IMR-90 (cell line): ENCODE measurements around the gene AKAP13. TPM values are rescaled to one million over a fixed set of nuclear protein-coding genes. Genes with fewer than 3 reads are reported as not detected.

Source experiments
- ATAC-seq: fragments of 200-7000 bp; cut with Tn5 transposase; 2 replicates; pipeline ENCODE4 v1.9.1; 2020; ENCODE audit warnings: low read depth, mild to moderate bottlenecking, moderate library complexity
- BruUV-seq: library from RNA; stranded (reverse); fragments of 400-500 nt; replicated peaks from 2 replicates; lab custom pipeline; 2021; lab: Mats Ljungman, UMichigan
- CTCF ChIA-PET: fragments of 300-600 bp; formaldehyde crosslinking; extraction: SDS; loops from one replicate; lab custom pipeline; 2021; ENCODE audit warnings: antibody characterized with exemption; lab: Yijun Ruan, JAX
- POLR2A ChIA-PET: fragments of 300-600 bp; sonication (Branson Sonifier 250); formaldehyde crosslinking; loops from one replicate; lab custom pipeline; 2022; ENCODE audit warnings: antibody characterized with exemption; ENCODE audit not compliant: unreplicated experiment; lab: Charles Lee
- DNase-seq: peaks from one replicate; pipeline ENCODE4 v3.0.0; 2013
- H2AFZ ChIP-seq: replicated peaks from 2 replicates; pipeline ENCODE3; 2013; ENCODE audit warnings: low read length, mild to moderate bottlenecking; ENCODE audit not compliant: poor library complexity
- H2AK5ac ChIP-seq: 2 replicates; pipeline ENCODE4 v1.6.1; 2013; ENCODE audit warnings: low read depth, low read length, inconsistent platforms
- H2AK9ac ChIP-seq: replicated peaks from 2 replicates; pipeline ENCODE3; 2013; ENCODE audit warnings: mild to moderate bottlenecking, low read depth, low read length, moderate library complexity; ENCODE audit not compliant: poor library complexity
- H2BK120ac ChIP-seq: 2 replicates; pipeline ENCODE4 v1.6.1; 2013; ENCODE audit warnings: low read depth, low read length, inconsistent platforms
- H2BK15ac ChIP-seq: 3 replicates; pipeline ENCODE4 v1.6.1; 2013; ENCODE audit warnings: low read depth, low read length, inconsistent platforms
- H2BK20ac ChIP-seq: 2 replicates; pipeline ENCODE4 v1.6.1; 2013; ENCODE audit warnings: low read depth, mild to moderate bottlenecking, inconsistent platforms, low read length, moderate library complexity
- H2BK5ac ChIP-seq: 2 replicates; pipeline ENCODE4 v1.6.1; 2013; ENCODE audit warnings: mild to moderate bottlenecking, low read depth, low read length, inconsistent platforms; ENCODE audit not compliant: poor library complexity, severe bottlenecking
- H3K14ac ChIP-seq: replicated peaks from 2 replicates; pipeline ENCODE4 v1.6.1; 2013; ENCODE audit warnings: low read depth, low read length, inconsistent platforms
- H3K18ac ChIP-seq: 2 replicates; pipeline ENCODE4 v1.6.1; 2013; ENCODE audit warnings: low read depth, low read length, control low read depth
- H3K23ac ChIP-seq: 2 replicates; pipeline ENCODE4 v1.6.1; 2013; ENCODE audit warnings: low read depth, low read length, inconsistent platforms
- H3K27ac ChIP-seq: 2 replicates; pipeline ENCODE4 v1.5.1; 2013; ENCODE audit warnings: mild to moderate bottlenecking, control low read depth, low read length; ENCODE audit not compliant: insufficient read depth
- H3K27me3 ChIP-seq: 2 replicates; pipeline ENCODE4 v1.6.1; 2013; ENCODE audit warnings: low read length; ENCODE audit not compliant: control insufficient read depth, insufficient read depth
- H3K36me3 ChIP-seq: 2 replicates; pipeline ENCODE4 v1.6.1; 2013; ENCODE audit warnings: low read length, mixed read lengths; ENCODE audit not compliant: control insufficient read depth, insufficient read depth
- H3K4ac ChIP-seq: 2 replicates; pipeline ENCODE4 v1.6.1; 2013; ENCODE audit warnings: low read depth, low read length, inconsistent platforms
- H3K4me1 ChIP-seq: 2 replicates; pipeline ENCODE4 v1.6.1; 2013; ENCODE audit warnings: low read length, mixed read lengths; ENCODE audit not compliant: control insufficient read depth, insufficient read depth
- H3K4me2 ChIP-seq: 2 replicates; pipeline ENCODE4 v1.6.1; 2013; ENCODE audit warnings: low read depth, mild to moderate bottlenecking, control low read depth, low read length, moderate library complexity
- H3K4me3 ChIP-seq: 2 replicates; pipeline ENCODE4 v1.5.1; 2013; ENCODE audit warnings: low read depth, mild to moderate bottlenecking, control low read depth, low read length, moderate library complexity; ENCODE audit not compliant: insufficient read depth
- H3K56ac ChIP-seq: 2 replicates; pipeline ENCODE4 v1.6.1; 2013; ENCODE audit warnings: low read length, inconsistent platforms; ENCODE audit not compliant: insufficient read depth; ENCODE audit errors: extremely low read depth
- H3K79me1 ChIP-seq, 2 experiments: 2 replicates each; pipeline ENCODE4 v1.6.1; 2013; ENCODE audit warnings: low read length in 2 of 2, inconsistent platforms in 1 of 2, low read depth in 1 of 2
- H3K9ac ChIP-seq: 2 replicates; pipeline ENCODE4 v1.6.1; 2013; ENCODE audit warnings: low read depth, low read length, control low read depth
- H3K9me1 ChIP-seq: 2 replicates; pipeline ENCODE4 v1.6.1; 2013; ENCODE audit warnings: low read length, inconsistent platforms; ENCODE audit not compliant: insufficient read depth
- H3K9me3 ChIP-seq: 2 replicates; pipeline ENCODE4 v1.6.1; 2013; ENCODE audit warnings: low read length; ENCODE audit not compliant: control insufficient read depth, insufficient read depth
- H4K20me1 ChIP-seq: 2 replicates; pipeline ENCODE4 v1.6.1; 2013; ENCODE audit warnings: low read length, inconsistent platforms; ENCODE audit not compliant: insufficient read depth
- H4K5ac ChIP-seq: 2 replicates; pipeline ENCODE4 v1.6.1; 2013; ENCODE audit warnings: mild to moderate bottlenecking, low read depth, low read length, control low read depth
- H4K8ac ChIP-seq, 2 experiments: 2 replicates each; pipeline ENCODE4 v1.6.1; 2013; ENCODE audit warnings: low read depth in 2 of 2, low read length in 2 of 2, control low read depth in 1 of 2, inconsistent platforms in 1 of 2
- H4K91ac ChIP-seq: 2 replicates; pipeline ENCODE4 v1.6.1; 2013; ENCODE audit warnings: low read depth, low read length, inconsistent platforms; ENCODE audit not compliant: insufficient read depth
- BHLHE40 ChIP-seq: fragments of 150-350 bp; IDR thresholded peaks from 2 replicates; pipeline ENCODE4 v1.6.1; 2016; ENCODE audit warnings: mild to moderate bottlenecking, low read depth, low read length
- CEBPB ChIP-seq: IDR thresholded peaks from 2 replicates; pipeline ENCODE4 v1.6.1; 2012; ENCODE audit warnings: low read depth, low read length, improper control_type of control experiment
- CHD1 ChIP-seq: IDR thresholded peaks from 2 replicates; pipeline ENCODE4 v1.6.1; 2012; ENCODE audit warnings: low read depth, low read length, improper control_type of control experiment
- ELK1 ChIP-seq: fragments of 150-350 bp; IDR thresholded peaks from 2 replicates; pipeline ENCODE4 v1.6.1; 2016; ENCODE audit warnings: low read depth, mild to moderate bottlenecking, low read length, moderate library complexity, borderline replicate concordance
- FOS ChIP-seq: fragments of 150-350 bp; IDR thresholded peaks from 2 replicates; pipeline ENCODE4 v1.6.1; 2016; ENCODE audit warnings: low read depth, low read length
- MAFK ChIP-seq: IDR thresholded peaks from 2 replicates; pipeline ENCODE4 v1.6.1; 2012; ENCODE audit warnings: low read depth, low read length, improper control_type of control experiment
- MAZ ChIP-seq: IDR thresholded peaks from 2 replicates; pipeline ENCODE4 v1.6.1; 2012; ENCODE audit warnings: low read depth, mild to moderate bottlenecking, low read length, improper control_type of control experiment, moderate library complexity, borderline replicate concordance
- MXI1 ChIP-seq: IDR thresholded peaks from 2 replicates; pipeline ENCODE4 v1.6.1; 2012; ENCODE audit warnings: low read depth, mild to moderate bottlenecking, low read length, moderate library complexity, borderline replicate concordance
- NFE2L2 ChIP-seq: fragments of 150-350 bp; IDR thresholded peaks from 2 replicates; pipeline ENCODE4 v1.6.1; 2016; ENCODE audit warnings: low read depth, mild to moderate bottlenecking, low read length
- POLR2A ChIP-seq: IDR thresholded peaks from 2 replicates; pipeline ENCODE4 v1.6.1; 2012; ENCODE audit warnings: mild to moderate bottlenecking, low read depth, low read length
- RAD21 ChIP-seq: IDR thresholded peaks from 2 replicates; pipeline ENCODE4 v1.6.1; 2012; ENCODE audit warnings: low read length, improper control_type of control experiment
- RCOR1 ChIP-seq: IDR thresholded peaks from 2 replicates; pipeline ENCODE4 v1.6.1; 2012; ENCODE audit warnings: mild to moderate bottlenecking, low read length, improper control_type of control experiment; ENCODE audit not compliant: insufficient replicate concordance
- RFX5 ChIP-seq: IDR thresholded peaks from 2 replicates; pipeline ENCODE4 v1.8.0; 2012; ENCODE audit warnings: low read depth, mild to moderate bottlenecking, low read length, moderate library complexity
- SMC3 ChIP-seq: fragments of 150-350 bp; IDR thresholded peaks from 2 replicates; pipeline ENCODE4 v1.6.1; 2016; ENCODE audit warnings: low read depth, mild to moderate bottlenecking, antibody characterized with exemption, low read length, moderate library complexity
- WGBS, 2 experiments: methylation state at CpG; one replicate each; pipeline versions ENCODE4 v1.1.5 to v1.1.7; 2013; ENCODE audit warnings: missing lambda C conversion rate in 2 of 2; ENCODE audit not compliant: insufficient read length in 1 of 2; ENCODE audit errors: extremely low coverage in 2 of 2; 5-methylcytosine and 5-hydroxymethylcytosine counted together
- dilution Hi-C: fragments of 300-500 bp; cut with HindIII; formaldehyde crosslinking; loops from one replicate; pipeline ENCODE4 v1.14.3; 2018; ENCODE audit warnings: low sequenced_read_pairs; ENCODE audit not compliant: unreplicated experiment
- in situ Hi-C: fragments of 300-500 bp; cut with MboI; formaldehyde crosslinking; loops from 3 replicates; pipeline ENCODE4 v1.14.3; 2019; ENCODE audit warnings: low sequenced_read_pairs, inconsistent platforms, mixed read lengths
- intact Hi-C: fragments of 100-400 bp; cut with micrococcal nuclease; formaldehyde crosslinking; loops from 2 replicates; pipeline ENCODE4 v1.10.0; 2022
- polyA plus RNA-seq, 3 experiments: library from polyadenylated mRNA; depleted of rRNA; stranded (reverse); fragments of >200 nt; gene quantifications; 2 replicates each; pipeline ENCODE4 v1.2.3, GENCODE V29; 2012; ENCODE audit warnings: low replicate concordance in 1 of 3
- total RNA-seq: library from RNA; depleted of rRNA; stranded (reverse); fragments of >200 nt; gene quantifications from 2 replicates; pipeline ENCODE4 v1.2.3, GENCODE V29; 2012
- TF ChIP-seq, protein P1 (sequence below): conservative IDR thresholded peaks from 2 replicates; pipeline ENCODE4 v1.5.1; 2012; ENCODE audit warnings: mild to moderate bottlenecking, low read depth, low read length, improper control_type of control experiment
- TF ChIP-seq, protein P2 (sequence below): fragments of 150-350 bp; IDR thresholded peaks from 2 replicates; pipeline ENCODE4 v1.6.1; 2017; ENCODE audit warnings: mild to moderate bottlenecking, antibody characterized with exemption, low read length, low read depth

The AKAP13 gene
- total and polyA plus RNA-seq, 2 of the 4 experiments (the other 2 are of a cell fraction), result 10.4 to 46.4 TPM

GRCh38 chr15:85543741-85544155 is 163.3 kb downstream of the AKAP13 start:
- ATAC-seq, result no peak

More at GRCh38 chr15:85543741-85544155, 163.3 kb downstream of the AKAP13 start:
- Histone ChIP-seq H3K27me3 (no peaks in the 10 kb centered on the region), H2BK15ac (no peak overlapping the region), H4K91ac (no peak overlapping the region), H4K20me1 (peaks cover 11% of the 10 kb centered on the region; the same call in 1 of the 2 replicates), H2AK9ac (no peak overlapping the region), H2BK120ac (no peak overlapping the region), H3K4ac (no peak overlapping the region), H3K56ac (no peak overlapping the region), H2AK5ac (no peak overlapping the region), H3K27ac (no peak overlapping the region), H4K5ac (no peak overlapping the region), H3K18ac (no peak overlapping the region), H3K23ac (no peak overlapping the region), H3K9me3 (no peaks in the 10 kb centered on the region), H3K79me1 (peaks cover 26 to 49% of the 10 kb centered on the region in 2 experiments), H3K9ac (no peak overlapping the region), H3K14ac (no peak overlapping the region), H2AFZ (no peak overlapping the region), H3K4me3 (no peak overlapping the region), H4K8ac (no peak overlapping the region), H3K9me1 (peaks cover 15% of the 10 kb centered on the region), H2BK20ac (no peak overlapping the region), H3K4me2 (no peak overlapping the region), H3K36me3 (peaks cover 4% of the 10 kb centered on the region; the same call in 1 of the 2 replicates), H3K4me1 (peaks cover 18% of the 10 kb centered on the region), H2BK5ac (no peak overlapping the region)
- ChIA-PET POLR2A (no interaction called here), CTCF (no interaction called here)
- in situ Hi-C loops, result no loop called here
- dilution Hi-C loops, result no loop called here
- intact Hi-C loops, result no loop called here
- WGBS, 2 experiments, result 79% methylated on average over 5 of the region's 15 CpGs; no CpG with 5 or more reads in 1 of the 2 experiments
- DNase-seq, result no peak
- BruUV-seq, result no TSS peak
- TF ChIP-seq MXI1 (no peak), SMC3 (no peak), RAD21 (no peak), FOS (no peak), CEBPB (no peak), RFX5 (no peak), NFE2L2 (no peak), POLR2A (no peak), RCOR1 (no peak), MAZ (no peak), ELK1 (no peak), MAFK (no peak), CHD1 (no peak), BHLHE40 (no peak)
- TF ChIP-seq, protein P1, sequence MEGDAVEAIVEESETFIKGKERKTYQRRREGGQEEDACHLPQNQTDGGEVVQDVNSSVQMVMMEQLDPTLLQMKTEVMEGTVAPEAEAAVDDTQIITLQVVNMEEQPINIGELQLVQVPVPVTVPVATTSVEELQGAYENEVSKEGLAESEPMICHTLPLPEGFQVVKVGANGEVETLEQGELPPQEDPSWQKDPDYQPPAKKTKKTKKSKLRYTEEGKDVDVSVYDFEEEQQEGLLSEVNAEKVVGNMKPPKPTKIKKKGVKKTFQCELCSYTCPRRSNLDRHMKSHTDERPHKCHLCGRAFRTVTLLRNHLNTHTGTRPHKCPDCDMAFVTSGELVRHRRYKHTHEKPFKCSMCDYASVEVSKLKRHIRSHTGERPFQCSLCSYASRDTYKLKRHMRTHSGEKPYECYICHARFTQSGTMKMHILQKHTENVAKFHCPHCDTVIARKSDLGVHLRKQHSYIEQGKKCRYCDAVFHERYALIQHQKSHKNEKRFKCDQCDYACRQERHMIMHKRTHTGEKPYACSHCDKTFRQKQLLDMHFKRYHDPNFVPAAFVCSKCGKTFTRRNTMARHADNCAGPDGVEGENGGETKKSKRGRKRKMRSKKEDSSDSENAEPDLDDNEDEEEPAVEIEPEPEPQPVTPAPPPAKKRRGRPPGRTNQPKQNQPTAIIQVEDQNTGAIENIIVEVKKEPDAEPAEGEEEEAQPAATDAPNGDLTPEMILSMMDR, result no peak
- TF ChIP-seq, protein P2, sequence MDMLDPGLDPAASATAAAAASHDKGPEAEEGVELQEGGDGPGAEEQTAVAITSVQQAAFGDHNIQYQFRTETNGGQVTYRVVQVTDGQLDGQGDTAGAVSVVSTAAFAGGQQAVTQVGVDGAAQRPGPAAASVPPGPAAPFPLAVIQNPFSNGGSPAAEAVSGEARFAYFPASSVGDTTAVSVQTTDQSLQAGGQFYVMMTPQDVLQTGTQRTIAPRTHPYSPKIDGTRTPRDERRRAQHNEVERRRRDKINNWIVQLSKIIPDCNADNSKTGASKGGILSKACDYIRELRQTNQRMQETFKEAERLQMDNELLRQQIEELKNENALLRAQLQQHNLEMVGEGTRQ, result no peak
